ENCODE results near the gene MYORG. TPM values are rescaled to one million over a fixed set of nuclear protein-coding genes. Genes with fewer than 3 reads are reported as not detected.

MYORG gene
- total RNA-seq, 3 donors from 2014 or later = 2.9 to 11.5 (median 6.4) TPM

DNA sequence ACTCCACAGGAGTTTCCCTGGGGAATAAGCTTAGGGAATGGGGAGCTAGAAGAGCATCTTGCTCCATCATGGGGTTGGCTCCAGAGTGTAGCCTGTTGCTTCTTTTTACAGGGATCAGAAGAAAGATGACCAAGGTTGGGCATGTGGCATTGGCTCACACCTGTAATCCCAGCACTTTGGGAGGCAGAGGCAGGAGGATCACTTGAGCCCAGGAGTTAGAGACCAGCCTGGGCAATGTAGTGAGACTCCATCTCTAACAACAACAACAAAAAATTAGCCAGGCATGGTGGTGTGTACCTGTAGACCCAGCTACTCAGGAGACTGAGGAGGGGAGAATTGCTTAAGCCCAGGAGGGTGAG, 28.9 kb downstream of the MYORG start:
- Histone ChIP-seq H3K4me1 (no peaks in the 10 kb centered on the region), H3K27me3 (no peaks in the 10 kb centered on the region), H3K27ac (no peak overlapping the region), H3K4me3 (no peak overlapping the region), H3K9me3 (no peaks in the 10 kb centered on the region), H3K36me3 (no peaks in the 10 kb centered on the region)
- TF ChIP-seq POLR2AphosphoS5 (IDR thresholded peaks at IDR 0.05) (no peak), POLR2A (IDR thresholded peaks at IDR 0.05) (no peak)
- TF ChIP-seq, protein P1, sequence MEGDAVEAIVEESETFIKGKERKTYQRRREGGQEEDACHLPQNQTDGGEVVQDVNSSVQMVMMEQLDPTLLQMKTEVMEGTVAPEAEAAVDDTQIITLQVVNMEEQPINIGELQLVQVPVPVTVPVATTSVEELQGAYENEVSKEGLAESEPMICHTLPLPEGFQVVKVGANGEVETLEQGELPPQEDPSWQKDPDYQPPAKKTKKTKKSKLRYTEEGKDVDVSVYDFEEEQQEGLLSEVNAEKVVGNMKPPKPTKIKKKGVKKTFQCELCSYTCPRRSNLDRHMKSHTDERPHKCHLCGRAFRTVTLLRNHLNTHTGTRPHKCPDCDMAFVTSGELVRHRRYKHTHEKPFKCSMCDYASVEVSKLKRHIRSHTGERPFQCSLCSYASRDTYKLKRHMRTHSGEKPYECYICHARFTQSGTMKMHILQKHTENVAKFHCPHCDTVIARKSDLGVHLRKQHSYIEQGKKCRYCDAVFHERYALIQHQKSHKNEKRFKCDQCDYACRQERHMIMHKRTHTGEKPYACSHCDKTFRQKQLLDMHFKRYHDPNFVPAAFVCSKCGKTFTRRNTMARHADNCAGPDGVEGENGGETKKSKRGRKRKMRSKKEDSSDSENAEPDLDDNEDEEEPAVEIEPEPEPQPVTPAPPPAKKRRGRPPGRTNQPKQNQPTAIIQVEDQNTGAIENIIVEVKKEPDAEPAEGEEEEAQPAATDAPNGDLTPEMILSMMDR (IDR thresholded peaks at IDR 0.05) = no peak
- no peak for DNase-seq (ENCODE audit: low spot score in 2 of 2)
- intact Hi-C loops (cut with DNase I; ENCODE audit: low total_unique reads) = loop anchor here (2.0 kb wide), 1 partner anchor 29 kb away; no protein-coding TSS in a partner anchor

DNA sequence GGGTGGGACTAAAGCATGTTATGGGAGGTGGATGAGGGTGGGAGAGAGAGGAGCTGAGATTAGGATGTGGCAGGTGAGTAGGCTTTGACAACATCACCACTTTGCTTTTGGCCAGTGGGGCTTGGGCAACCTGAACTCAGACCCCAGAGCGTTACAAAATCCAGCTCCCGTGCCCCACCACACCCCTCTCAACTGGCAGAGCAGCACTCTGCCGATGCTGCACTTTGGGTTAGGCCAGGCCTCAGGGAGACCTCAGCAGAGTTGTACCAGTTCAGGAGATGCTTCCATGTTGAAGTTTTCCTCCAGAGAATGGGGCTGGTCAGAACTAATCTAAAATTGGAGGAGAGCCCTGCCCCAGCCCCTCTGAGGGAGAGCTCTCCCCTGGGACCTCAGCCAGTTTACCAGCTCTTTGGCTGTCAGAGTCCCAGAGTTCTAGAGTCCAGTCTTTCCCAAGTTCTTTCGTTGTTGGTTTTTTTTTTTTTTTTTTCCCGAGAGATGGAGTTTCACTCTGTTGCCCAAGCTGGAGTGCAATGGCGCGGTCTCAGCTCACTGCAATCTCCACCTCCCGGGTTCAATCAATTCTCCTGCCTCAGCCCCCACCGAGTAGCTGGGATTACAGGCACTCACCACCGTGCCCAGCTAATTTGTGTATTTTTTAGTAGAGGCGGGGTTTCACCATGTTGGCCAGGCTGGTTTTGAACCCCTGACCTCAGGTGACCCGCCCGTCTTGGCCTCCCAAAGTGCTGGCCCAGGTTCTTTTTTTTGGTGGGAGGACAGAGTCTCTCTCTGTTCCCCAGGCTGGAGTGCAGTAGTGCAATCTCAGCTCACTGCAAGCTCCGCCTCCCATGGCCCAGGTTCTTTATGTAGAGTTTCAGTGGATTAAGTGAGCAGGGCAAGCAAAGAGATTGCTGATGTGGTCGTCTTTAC, 29.6 kb downstream of the MYORG start:
- H3K9me3 ChIP-seq = no peaks in the 10 kb centered on the region
- H3K4me3 ChIP-seq = no peak overlapping the region
- no peak overlapping the region for H3K27ac ChIP-seq
- DNase-seq (ENCODE audit: low spot score in 2 of 2) = no peak
- H3K27me3 ChIP-seq = no peaks in the 10 kb centered on the region
- intact Hi-C loops (cut with DNase I; ENCODE audit: low total_unique reads) = loop anchor here (2.0 kb wide), 1 partner anchor 28 kb away; no protein-coding TSS in a partner anchor
- no peak for TF ChIP-seq POLR2AphosphoS5 (IDR thresholded peaks at IDR 0.05)
- no peak for TF ChIP-seq POLR2A (IDR thresholded peaks at IDR 0.05)
- TF ChIP-seq, protein P1 (IDR thresholded peaks at IDR 0.05) = no peak
- H3K36me3 ChIP-seq = no peaks in the 10 kb centered on the region
- no peaks in the 10 kb centered on the region for H3K4me1 ChIP-seq

DNA sequence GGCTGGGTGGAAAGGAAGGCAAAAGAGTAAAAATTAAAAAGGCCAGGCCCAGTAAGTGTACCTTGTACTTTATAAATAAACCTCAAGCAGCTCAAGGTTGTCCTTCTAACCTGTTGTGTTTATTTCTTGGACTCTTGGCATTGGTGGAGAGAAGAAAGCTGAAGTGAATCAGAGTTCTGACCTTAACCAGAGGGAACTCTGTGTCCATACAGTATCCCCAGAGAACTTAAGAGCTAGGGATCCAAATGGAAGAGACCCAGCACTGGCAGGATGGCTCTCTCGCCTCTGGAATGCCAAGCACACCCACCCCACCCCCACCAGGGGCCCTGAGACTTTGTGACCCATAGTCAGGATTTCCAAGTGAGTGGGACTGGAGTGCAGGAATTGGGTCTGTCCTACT, 33.1 kb downstream of the MYORG start:
- H3K27ac ChIP-seq = peak overlapping the region; percentile 8 to 57
- H3K4me3 ChIP-seq = no peak overlapping the region
- H3K9me3 ChIP-seq = no peaks in the 10 kb centered on the region
- no peaks in the 10 kb centered on the region for H3K4me1 ChIP-seq
- intact Hi-C loops (cut with DNase I; ENCODE audit: low total_unique reads) = no loop called here
- DNase-seq (ENCODE audit: low spot score in 2 of 2) = no peak
- no peaks in the 10 kb centered on the region for H3K36me3 ChIP-seq
- TF ChIP-seq, protein P1 (IDR thresholded peaks at IDR 0.05) = no peak
- no peak for TF ChIP-seq POLR2A (IDR thresholded peaks at IDR 0.05)
- no peak for TF ChIP-seq POLR2AphosphoS5 (IDR thresholded peaks at IDR 0.05)
- H3K27me3 ChIP-seq = no peaks in the 10 kb centered on the region

DNA sequence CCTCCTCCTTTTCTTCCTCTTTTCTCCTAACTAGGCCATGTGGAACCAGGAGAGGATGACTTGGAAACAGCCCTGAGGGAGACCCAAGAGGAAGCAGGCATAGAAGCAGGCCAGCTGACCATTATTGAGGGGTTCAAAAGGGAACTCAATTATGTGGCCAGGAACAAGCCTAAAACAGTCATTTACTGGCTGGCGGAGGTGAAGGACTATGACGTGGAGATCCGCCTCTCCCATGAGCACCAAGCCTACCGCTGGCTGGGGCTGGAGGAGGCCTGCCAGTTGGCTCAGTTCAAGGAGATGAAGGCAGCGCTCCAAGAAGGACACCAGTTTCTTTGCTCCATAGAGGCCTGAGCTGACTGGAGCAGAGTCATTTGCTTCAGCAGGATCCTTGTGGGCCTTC, 33.6 kb downstream of the MYORG start:
- H3K36me3 ChIP-seq = no peaks in the 10 kb centered on the region
- peak overlapping the region; percentile 32 to 40 for H3K27ac ChIP-seq
- H3K9me3 ChIP-seq = no peaks in the 10 kb centered on the region
- H3K4me1 ChIP-seq = no peaks in the 10 kb centered on the region
- intact Hi-C loops (cut with DNase I; ENCODE audit: low total_unique reads) = no loop called here
- DNase-seq (ENCODE audit: low spot score in 2 of 2) = peak in 1 of 2 donors; percentile 29
- H3K27me3 ChIP-seq = no peaks in the 10 kb centered on the region
- no peak overlapping the region for H3K4me3 ChIP-seq
- TF ChIP-seq POLR2A (IDR thresholded peaks at IDR 0.05) (no peak), POLR2AphosphoS5 (IDR thresholded peaks at IDR 0.05) (no peak)
- TF ChIP-seq, protein P1 (IDR thresholded peaks at IDR 0.05) = no peak

DNA sequence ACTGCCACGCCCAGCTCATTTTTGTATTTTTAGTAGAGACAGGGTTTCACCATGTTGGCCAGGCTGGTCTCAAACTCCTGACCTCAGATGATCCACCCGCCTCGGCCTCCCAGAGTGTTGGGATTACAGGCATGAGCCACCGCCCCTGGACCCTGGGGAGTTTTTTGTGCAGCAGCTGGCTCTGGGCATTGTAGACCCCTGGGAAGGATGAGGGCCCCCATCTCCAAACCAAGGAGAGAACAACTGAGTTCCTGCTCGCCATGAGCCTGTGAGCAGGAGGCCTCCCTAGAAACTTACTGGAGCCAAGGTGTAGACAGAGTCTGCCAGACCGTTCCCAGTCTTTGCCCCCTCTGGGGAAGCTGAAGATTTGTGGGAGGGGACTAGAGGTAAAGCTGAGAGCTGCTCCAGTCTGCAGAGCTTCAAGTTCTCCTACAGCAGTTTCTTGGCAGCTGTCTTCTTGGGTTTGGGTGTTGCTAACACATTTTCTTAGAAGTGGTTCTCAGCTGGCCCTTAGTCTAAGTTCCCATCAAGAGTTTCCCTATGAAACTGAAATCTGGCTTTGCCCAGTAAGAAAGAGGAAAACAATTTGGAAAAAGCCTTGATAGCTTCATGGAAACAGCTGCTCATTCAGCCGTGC, 34.9 kb downstream of the MYORG start:
- no peaks in the 10 kb centered on the region for H3K27me3 ChIP-seq
- no peak for DNase-seq (ENCODE audit: low spot score in 2 of 2)
- no peaks in the 10 kb centered on the region for H3K4me1 ChIP-seq
- TF ChIP-seq POLR2AphosphoS5 (IDR thresholded peaks at IDR 0.05) (no peak), POLR2A (IDR thresholded peaks at IDR 0.05) (no peak)
- TF ChIP-seq, protein P1 (IDR thresholded peaks at IDR 0.05) = no peak
- H3K27ac ChIP-seq = no peak overlapping the region
- intact Hi-C loops (cut with DNase I; ENCODE audit: low total_unique reads) = no loop called here
- H3K36me3 ChIP-seq = no peaks in the 10 kb centered on the region
- no peak overlapping the region for H3K4me3 ChIP-seq
- no peaks in the 10 kb centered on the region for H3K9me3 ChIP-seq

Data from breast epithelium (tissue), 4 donors.